ENCODE results near the gene ADAP1.
"Not testable (repeated sequence)": the region's sequence is repeated elsewhere in the genome, so short reads cannot be mapped to it uniquely, and the experiment has no call there.

The ADAP1 gene, protein sequence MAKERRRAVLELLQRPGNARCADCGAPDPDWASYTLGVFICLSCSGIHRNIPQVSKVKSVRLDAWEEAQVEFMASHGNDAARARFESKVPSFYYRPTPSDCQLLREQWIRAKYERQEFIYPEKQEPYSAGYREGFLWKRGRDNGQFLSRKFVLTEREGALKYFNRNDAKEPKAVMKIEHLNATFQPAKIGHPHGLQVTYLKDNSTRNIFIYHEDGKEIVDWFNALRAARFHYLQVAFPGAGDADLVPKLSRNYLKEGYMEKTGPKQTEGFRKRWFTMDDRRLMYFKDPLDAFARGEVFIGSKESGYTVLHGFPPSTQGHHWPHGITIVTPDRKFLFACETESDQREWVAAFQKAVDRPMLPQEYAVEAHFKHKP

DNA sequence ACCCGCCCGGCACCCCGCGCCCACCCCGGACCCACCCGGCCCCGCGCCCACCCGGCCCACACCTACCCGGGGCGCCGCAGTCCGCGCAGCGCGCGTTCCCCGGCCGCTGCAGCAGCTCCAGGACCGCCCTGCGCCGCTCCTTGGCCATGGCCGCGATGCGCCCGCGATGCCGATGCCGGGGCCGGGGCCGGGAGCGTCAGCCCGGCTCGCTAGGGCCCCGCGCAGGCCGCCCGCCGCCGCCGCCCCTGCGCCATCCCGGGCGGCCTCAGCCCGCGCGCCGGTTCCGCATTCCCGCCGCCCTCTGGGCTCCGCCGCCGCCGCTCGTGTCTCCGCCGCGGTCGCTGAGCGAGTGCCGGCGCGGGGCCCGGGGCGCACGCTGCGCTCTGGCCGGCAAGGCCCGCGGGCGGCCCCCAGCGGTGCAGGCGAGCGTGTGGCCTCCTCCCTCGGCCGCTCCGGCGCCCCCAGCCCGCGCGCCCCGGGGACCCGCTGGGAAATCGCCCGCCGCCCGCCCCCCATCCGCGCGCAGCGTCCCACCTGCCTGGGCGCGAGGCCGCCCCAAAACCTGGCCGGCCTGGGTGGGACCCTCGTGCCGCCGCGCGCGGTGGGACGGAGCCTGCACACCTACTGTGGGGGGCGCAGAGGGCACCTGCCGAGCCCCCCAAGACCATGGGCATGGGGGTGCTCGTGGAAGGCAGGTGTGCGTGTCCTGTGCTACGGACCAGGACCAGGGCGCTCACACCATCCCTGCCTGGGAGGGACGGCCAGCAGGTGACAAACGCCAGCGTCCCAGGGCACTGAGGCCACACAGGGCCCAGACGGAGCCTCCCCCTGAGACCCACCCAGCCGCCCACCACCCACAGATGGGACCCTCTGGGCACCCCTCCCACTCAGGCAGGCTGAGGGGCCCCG is at the start of gene ADAP1:
TSS of gene ADAP1 (minus strand) at position 351 of the 909 bp plus-strand sequence. CDS start at position 148, 203 bp downstream.
- Histone ChIP-seq H3K4me1 (ENCODE audit: control insufficient read depth, insufficient read depth, low read length) (no peaks in the 10 kb centered on the region), H3K4me3 (ENCODE audit: low read depth, low read length) (peak within 1 kb of the TSS; percentile 37), H3K36me3 (ENCODE audit: control insufficient read depth, insufficient read depth, low read length) (no peaks in the 10 kb centered on the region), H3K9ac (ENCODE audit: low read depth, low read length) (no peak within 1 kb of the TSS), H3K9me3 (ENCODE audit: control insufficient read depth, insufficient read depth, low read length) (no peaks in the 10 kb centered on the region), H3K27me3 (ENCODE audit: control insufficient read depth, insufficient read depth, low read length) (peaks cover 8% of the 10 kb centered on the region)

DNA sequence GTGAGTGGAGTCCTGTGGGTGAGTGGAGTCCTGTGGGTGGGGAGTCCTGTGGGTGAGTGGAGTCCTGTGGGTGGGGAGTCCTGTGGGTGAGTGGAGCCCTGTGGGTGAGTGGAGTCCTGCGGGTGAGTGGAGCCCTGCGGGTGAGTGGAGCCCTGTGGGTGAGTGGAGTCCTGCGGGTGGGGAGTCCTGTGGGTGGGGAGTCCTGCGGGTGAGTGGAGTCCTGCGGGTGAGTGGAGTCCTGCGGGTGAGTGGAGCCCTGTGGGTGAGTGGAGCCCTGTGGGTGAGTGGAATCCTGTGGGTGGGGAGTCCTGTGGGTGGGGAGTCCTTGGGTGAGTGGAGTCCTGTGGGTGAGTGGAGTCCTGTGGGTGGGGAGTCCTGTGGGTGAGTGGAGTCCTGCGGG is 48.0 kb upstream of the ADAP1 start:
- not testable (repeated sequence) for H3K36me3 ChIP-seq (ENCODE audit: control insufficient read depth, insufficient read depth, low read length); H3K4me1 ChIP-seq (ENCODE audit: control insufficient read depth, insufficient read depth, low read length); H3K27me3 ChIP-seq (ENCODE audit: control insufficient read depth, insufficient read depth, low read length); H3K9me3 ChIP-seq (ENCODE audit: control insufficient read depth, insufficient read depth, low read length); H3K4me3 ChIP-seq (ENCODE audit: low read depth, low read length); H3K9ac ChIP-seq (ENCODE audit: low read depth, low read length)

DNA sequence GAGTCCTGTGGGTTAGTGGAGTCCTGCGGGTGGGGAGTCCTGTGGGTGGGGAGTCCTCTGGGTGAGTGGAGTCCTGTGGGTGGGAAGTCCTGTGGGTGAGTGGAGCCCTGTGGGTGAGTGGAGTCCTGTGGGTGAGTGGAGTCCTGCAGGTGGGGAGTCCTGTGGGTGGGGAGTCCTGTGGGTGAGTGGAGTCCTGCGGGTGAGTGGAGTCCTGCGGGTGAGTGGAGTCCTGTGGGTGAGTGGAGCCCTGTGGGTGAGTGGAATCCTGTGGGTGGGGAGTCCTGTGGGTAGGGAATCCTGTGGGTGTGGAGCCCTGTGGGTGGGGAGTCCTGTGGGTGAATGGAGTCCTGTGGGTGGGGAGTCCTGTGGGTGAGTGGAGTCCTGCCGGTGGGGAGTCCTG is 47.5 kb upstream of the ADAP1 start:
- not testable (repeated sequence) for H3K4me1 ChIP-seq (ENCODE audit: control insufficient read depth, insufficient read depth, low read length); H3K4me3 ChIP-seq (ENCODE audit: low read depth, low read length); H3K9ac ChIP-seq (ENCODE audit: low read depth, low read length); H3K36me3 ChIP-seq (ENCODE audit: control insufficient read depth, insufficient read depth, low read length); H3K27me3 ChIP-seq (ENCODE audit: control insufficient read depth, insufficient read depth, low read length); H3K9me3 ChIP-seq (ENCODE audit: control insufficient read depth, insufficient read depth, low read length)

DNA sequence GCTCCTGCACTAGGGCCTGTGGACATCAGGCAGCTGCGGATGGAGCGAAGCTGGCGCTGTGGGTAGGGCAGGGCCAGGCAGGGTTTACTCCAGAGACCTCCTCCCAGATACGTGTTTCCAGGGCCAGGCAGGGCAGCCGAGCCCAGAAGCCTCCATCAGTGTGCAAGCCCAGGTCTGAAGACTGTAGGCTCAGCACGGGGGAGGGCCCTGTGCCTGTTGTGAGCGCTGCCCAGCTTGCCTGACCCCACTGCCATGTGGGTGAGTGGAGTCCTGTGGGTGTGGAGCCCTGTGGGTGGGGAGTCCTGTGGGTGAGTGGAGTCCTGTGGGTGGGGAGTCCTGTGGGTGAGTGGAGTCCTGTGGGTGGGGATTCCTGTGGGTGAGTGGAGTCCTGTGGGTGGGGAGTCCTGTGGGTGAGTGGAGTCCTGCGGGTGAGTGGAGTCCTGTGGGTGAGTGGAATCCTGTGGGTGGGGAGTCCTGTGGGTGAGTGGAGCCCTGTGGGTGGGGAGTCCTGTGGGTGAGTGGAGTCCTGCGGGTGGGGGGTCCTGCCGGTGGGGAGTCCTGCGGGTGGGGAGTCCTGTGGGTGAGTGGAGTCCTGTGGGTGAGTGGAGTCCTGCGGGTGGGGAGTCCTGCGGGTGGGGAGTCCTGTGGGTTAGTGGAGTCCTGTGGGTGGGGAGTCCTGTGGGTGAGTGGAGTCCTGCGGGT is 46.7 kb upstream of the ADAP1 start:
- not testable (repeated sequence) for H3K9ac ChIP-seq (ENCODE audit: low read depth, low read length); H3K4me3 ChIP-seq (ENCODE audit: low read depth, low read length); H3K27me3 ChIP-seq (ENCODE audit: control insufficient read depth, insufficient read depth, low read length); H3K9me3 ChIP-seq (ENCODE audit: control insufficient read depth, insufficient read depth, low read length); H3K4me1 ChIP-seq (ENCODE audit: control insufficient read depth, insufficient read depth, low read length)
- peaks cover 12% of the 10 kb centered on the region for H3K36me3 ChIP-seq (ENCODE audit: control insufficient read depth, insufficient read depth, low read length)

DNA sequence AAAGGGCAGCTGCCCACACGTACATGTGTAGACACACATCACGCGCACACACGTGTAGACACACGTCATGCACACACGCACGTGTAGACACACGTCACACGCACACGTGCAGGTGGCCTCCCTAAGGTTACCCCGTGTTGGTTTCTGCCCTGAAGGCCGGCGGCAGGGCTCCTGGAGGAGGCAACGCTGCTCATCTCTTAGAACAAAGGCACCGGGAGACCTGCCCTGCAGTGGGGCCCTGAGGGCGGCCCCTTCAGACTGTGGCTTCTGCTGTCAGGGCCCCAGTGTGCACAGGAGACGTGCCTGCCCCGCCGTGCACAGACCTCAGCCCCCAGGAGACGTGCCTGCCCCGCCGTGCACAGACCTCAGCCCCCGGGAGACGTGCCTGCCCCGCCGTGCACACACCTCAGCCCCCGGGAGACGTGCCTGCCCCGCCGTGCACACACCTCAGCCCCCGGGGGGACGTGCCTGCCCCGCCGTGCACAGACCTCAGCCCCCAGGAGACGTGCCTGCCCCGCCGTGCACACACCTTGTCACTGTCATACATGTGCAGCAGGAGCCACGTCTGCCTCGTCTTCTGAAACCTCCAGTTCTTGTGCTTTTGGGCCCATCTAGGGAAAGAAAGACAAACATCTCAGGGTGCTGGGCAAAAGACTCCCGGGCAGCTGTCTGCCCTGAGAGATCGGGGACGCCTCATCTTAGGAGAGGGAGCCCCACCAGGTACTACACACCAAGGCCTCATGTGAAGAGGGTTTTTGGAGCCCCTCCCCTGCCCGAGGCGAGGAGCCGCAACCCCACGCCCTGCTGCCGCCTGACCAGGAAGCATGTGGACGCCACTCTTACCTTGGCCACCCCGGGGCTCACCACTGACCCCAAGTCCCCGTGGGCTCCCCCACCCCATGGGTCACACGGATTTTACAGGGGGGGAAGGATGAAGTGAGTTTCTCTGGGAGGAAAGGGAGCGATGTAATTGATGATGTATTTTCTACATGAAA is 45.8 kb upstream of the ADAP1 start:
- Histone ChIP-seq H3K4me3 (ENCODE audit: low read depth, low read length) (no peak overlapping the region), H3K9me3 (ENCODE audit: control insufficient read depth, insufficient read depth, low read length) (no peaks in the 10 kb centered on the region), H3K4me1 (ENCODE audit: control insufficient read depth, insufficient read depth, low read length) (no peaks in the 10 kb centered on the region), H3K9ac (ENCODE audit: low read depth, low read length) (no peak overlapping the region), H3K27me3 (ENCODE audit: control insufficient read depth, insufficient read depth, low read length) (no peaks in the 10 kb centered on the region), H3K36me3 (ENCODE audit: control insufficient read depth, insufficient read depth, low read length) (peaks cover 17% of the 10 kb centered on the region)

DNA sequence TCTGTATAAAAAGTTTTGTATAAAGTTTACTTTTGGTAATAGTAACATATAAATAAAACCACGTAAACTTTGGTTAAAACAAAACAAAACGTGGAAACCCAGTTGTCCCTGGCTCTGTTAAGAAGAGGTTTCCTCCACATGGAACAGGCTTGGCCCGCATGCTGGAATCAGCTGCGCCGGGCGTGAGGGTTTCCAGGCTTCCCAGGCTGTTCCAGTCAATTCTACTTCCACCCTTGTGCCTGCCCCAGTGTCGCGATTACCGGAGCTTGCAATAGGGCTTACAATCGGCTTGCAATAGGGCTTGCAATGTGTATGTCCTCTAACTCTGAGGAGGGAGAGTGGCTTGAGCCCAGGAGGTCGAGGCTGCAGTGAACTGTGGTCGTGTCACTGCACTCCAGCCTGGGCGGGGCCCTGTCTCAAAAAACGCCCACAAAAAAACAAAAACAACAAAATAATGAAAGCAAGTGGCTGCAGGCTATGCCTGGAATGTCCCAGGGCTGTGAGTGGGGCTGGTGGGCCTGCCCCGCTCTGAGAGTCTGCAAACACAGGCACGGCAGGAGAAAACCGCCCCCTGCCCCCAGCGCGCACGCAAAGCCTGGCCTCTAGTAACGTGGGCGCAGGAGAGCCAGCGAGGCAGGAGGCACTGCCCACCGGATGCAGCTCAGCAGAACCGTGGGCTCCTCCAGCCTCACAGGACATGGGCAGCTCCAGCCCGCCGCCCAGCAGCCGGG is 44.8 kb upstream of the ADAP1 start:
- Histone ChIP-seq H3K9ac (ENCODE audit: low read depth, low read length) (no peak overlapping the region), H3K27me3 (ENCODE audit: control insufficient read depth, insufficient read depth, low read length) (no peaks in the 10 kb centered on the region), H3K36me3 (ENCODE audit: control insufficient read depth, insufficient read depth, low read length) (peaks cover 16% of the 10 kb centered on the region), H3K9me3 (ENCODE audit: control insufficient read depth, insufficient read depth, low read length) (no peaks in the 10 kb centered on the region), H3K4me3 (ENCODE audit: low read depth, low read length) (no peak overlapping the region), H3K4me1 (ENCODE audit: control insufficient read depth, insufficient read depth, low read length) (no peaks in the 10 kb centered on the region)

DNA sequence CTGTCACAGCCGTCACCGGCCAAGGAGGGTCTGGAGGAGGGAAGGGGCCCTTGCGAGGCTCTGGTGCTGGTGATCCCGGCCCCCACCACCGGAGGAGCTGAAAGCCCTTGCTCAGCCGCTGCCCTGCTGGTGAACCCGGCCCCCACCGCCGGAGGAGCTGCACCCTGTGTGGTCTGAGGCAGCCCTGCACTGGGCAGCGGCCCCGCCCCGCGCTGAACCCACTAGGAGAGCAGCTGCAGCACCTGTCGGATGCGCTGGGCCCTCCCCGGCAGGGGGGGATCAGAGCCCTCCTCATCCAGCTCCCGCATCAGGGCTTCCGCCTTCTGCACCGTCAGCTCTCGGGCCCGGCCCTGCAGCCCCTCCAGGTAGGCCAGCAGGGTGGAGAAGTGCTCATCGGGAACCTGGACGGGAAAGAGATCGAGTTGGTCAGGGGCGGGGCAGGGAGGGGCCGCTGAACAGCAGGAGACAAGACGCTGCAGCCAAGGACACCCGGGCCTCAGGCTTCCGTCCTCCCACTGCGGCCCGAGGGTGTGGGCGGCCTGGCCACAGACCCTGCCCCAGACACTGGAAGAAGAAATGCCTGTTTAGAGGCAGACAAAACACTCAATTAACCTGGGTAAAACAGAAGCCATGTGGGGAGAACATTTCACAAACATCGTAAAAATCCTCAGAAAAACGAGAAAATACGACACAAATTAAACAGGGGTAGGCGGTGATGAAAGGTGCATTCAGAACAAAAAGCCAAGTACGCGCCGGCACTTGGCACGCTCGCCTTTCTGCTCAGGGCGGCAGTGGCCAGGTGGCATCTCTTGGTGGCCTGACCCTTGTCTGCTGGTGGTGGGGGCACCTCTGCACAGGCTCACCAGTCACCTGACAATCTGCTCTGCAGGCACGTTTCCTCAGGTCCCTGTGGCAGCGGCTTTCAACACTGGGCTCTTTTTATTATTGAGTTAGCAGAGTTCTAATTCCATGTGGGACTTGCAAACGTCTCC is 43.2 kb upstream of the ADAP1 start:
- H3K9me3 ChIP-seq (ENCODE audit: control insufficient read depth, insufficient read depth, low read length): no peaks in the 10 kb centered on the region
- no peaks in the 10 kb centered on the region for H3K27me3 ChIP-seq (ENCODE audit: control insufficient read depth, insufficient read depth, low read length)
- H3K36me3 ChIP-seq (ENCODE audit: control insufficient read depth, insufficient read depth, low read length): peaks cover 12% of the 10 kb centered on the region
- no peak overlapping the region for H3K4me3 ChIP-seq (ENCODE audit: low read depth, low read length)
- H3K9ac ChIP-seq (ENCODE audit: low read depth, low read length): no peak overlapping the region
- no peaks in the 10 kb centered on the region for H3K4me1 ChIP-seq (ENCODE audit: control insufficient read depth, insufficient read depth, low read length)

DNA sequence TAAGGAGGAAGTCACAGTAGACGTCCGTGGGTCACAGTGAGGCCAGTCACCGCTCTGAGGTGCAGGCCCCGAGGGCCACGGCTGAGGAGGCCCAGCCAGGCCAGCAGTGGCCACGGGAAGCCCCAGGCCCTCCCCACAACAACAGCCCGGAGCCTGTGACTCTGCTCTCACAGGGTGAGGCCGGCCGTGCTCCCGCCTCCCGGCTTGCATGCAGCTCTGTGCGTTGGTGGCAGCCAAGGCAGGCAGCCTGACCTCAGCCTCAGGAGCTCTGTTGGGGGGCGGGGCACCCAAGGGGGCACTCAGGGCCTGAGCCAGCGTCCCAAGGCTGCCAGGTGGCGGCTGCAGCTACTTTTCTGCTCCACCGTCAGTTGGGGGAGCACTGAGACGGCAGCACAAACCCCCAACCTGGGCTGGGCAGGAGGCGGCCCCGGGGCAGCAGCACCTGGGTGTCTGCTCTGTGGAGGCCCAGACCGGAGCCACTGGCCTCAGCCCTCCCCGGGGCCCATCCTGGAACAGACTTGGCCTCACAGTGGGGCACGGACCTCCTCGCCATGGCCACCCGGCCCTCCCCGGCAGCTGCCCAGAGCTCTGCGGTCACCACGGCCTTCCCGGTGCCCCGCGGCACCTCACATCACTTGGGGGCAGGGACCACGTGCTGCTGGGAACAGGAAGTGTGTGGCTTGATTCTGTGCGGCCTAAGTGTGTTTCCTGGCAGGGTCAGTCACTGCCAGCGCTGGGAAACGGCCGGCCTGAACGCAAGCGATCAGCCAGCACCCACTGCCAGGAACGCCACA is 41.8 kb upstream of the ADAP1 start:
- no peak overlapping the region for H3K4me3 ChIP-seq (ENCODE audit: low read depth, low read length)
- no peaks in the 10 kb centered on the region for H3K4me1 ChIP-seq (ENCODE audit: control insufficient read depth, insufficient read depth, low read length)
- no peaks in the 10 kb centered on the region for H3K9me3 ChIP-seq (ENCODE audit: control insufficient read depth, insufficient read depth, low read length)
- no peak overlapping the region for H3K9ac ChIP-seq (ENCODE audit: low read depth, low read length)
- H3K36me3 ChIP-seq (ENCODE audit: control insufficient read depth, insufficient read depth, low read length): peaks cover 12% of the 10 kb centered on the region
- H3K27me3 ChIP-seq (ENCODE audit: control insufficient read depth, insufficient read depth, low read length): no peaks in the 10 kb centered on the region

DNA sequence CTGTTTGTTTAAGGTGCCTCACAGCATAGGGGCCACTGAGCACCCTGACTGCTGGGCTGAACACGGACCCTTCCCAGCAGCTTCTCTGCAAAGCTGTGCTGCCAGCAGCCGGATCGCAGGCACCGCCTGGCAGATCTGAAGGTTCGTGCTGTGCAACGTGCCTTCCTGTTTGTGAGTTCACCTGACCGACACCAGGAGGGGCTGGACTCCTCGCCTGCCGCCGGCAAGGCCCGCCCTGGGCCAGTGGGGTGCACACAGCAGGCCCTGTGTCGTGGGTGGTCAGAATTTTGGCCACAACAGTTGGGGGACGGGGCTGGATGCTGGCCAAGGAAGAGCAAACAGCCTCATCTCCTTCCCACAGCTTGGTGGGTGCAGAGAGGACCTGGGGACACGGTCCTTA is 41.1 kb upstream of the ADAP1 start:
- Histone ChIP-seq H3K4me1 (ENCODE audit: control insufficient read depth, insufficient read depth, low read length) (no peaks in the 10 kb centered on the region), H3K9ac (ENCODE audit: low read depth, low read length) (peak overlapping the region; percentile 24), H3K4me3 (ENCODE audit: low read depth, low read length) (no peak overlapping the region)

More for the DNA sequence above, 41.1 kb upstream of the ADAP1 start:
- H3K9me3 ChIP-seq (ENCODE audit: control insufficient read depth, insufficient read depth, low read length): no peaks in the 10 kb centered on the region
- peaks cover 12% of the 10 kb centered on the region for H3K36me3 ChIP-seq (ENCODE audit: control insufficient read depth, insufficient read depth, low read length)
- no peaks in the 10 kb centered on the region for H3K27me3 ChIP-seq (ENCODE audit: control insufficient read depth, insufficient read depth, low read length)
